H9 (cell line): ENCODE measurements around the gene CCDC187. TPM values are rescaled to one million over a fixed set of nuclear protein-coding genes. Genes with fewer than 3 reads are reported as not detected.

Experiments used
- DNase-seq: peaks from one replicate; pipeline ENCODE4 v3.0.0-alpha.2; 2017
- H2AFZ ChIP-seq: one replicate; pipeline ENCODE4 v1.6.1; 2013; ENCODE audit warnings: mild to moderate bottlenecking, low read length, control low read depth, moderate library complexity
- H2AK5ac ChIP-seq: 2 replicates; pipeline ENCODE4 v1.6.1; 2013; ENCODE audit warnings: low read length, control low read depth, mixed read lengths; ENCODE audit not compliant: insufficient read length
- H2BK120ac ChIP-seq: one replicate; pipeline ENCODE4 v1.6.1; 2013; ENCODE audit warnings: low read depth, mild to moderate bottlenecking, low read length, control low read depth, inconsistent platforms; ENCODE audit not compliant: poor library complexity, severe bottlenecking
- H2BK12ac ChIP-seq: 2 replicates; pipeline ENCODE4 v1.6.1; 2013; ENCODE audit warnings: low read length, control low read depth, mixed read lengths, low read depth; ENCODE audit not compliant: insufficient read length
- H2BK15ac ChIP-seq: 2 replicates; pipeline ENCODE4 v1.6.1; 2013; ENCODE audit warnings: low read depth, low read length, control low read depth
- H2BK20ac ChIP-seq: one replicate; pipeline ENCODE4 v1.6.1; 2013; ENCODE audit warnings: low read depth, mild to moderate bottlenecking, low read length, control low read depth, inconsistent platforms; ENCODE audit not compliant: poor library complexity, severe bottlenecking
- H2BK5ac ChIP-seq: 2 replicates; pipeline ENCODE4 v1.6.1; 2013; ENCODE audit warnings: low read length, control low read depth, mixed read lengths; ENCODE audit not compliant: insufficient read length
- H3K14ac ChIP-seq: 2 replicates; pipeline ENCODE4 v1.6.1; 2013; ENCODE audit warnings: low read length, control low read depth; ENCODE audit not compliant: insufficient read depth
- H3K18ac ChIP-seq: 2 replicates; pipeline ENCODE4 v1.6.1; 2013; ENCODE audit warnings: low read depth, mild to moderate bottlenecking, mixed read lengths, low read length, control low read depth; ENCODE audit not compliant: insufficient read length
- H3K23ac ChIP-seq: 2 replicates; pipeline ENCODE4 v1.6.1; 2013; ENCODE audit warnings: low read length, control low read depth, mixed read lengths, low read depth; ENCODE audit not compliant: insufficient read length
- H3K23me2 ChIP-seq: 2 replicates; pipeline ENCODE4 v1.6.1; 2013; ENCODE audit warnings: low read depth, mild to moderate bottlenecking, mixed read lengths, low read length, control low read depth; ENCODE audit not compliant: insufficient read length, poor library complexity, severe bottlenecking
- H3K27ac ChIP-seq: 2 replicates; pipeline ENCODE4 v1.5.1; 2013; ENCODE audit warnings: low read length, control low read depth, mixed read lengths, low read depth; ENCODE audit not compliant: insufficient read length
- H3K27me3 ChIP-seq: 2 replicates; pipeline ENCODE4 v1.6.1; 2013; ENCODE audit warnings: low read length, control low read depth, inconsistent platforms; ENCODE audit not compliant: insufficient read depth
- H3K4ac ChIP-seq: 2 replicates; pipeline ENCODE4 v1.6.1; 2013; ENCODE audit warnings: low read depth, mild to moderate bottlenecking, control low read depth, inconsistent platforms, low read length, moderate library complexity
- H3K4me1 ChIP-seq: 2 replicates; pipeline ENCODE4 v1.6.1; 2013; ENCODE audit warnings: low read length, control low read depth, inconsistent platforms; ENCODE audit not compliant: insufficient read depth
- H3K4me2 ChIP-seq: 2 replicates; pipeline ENCODE4 v1.6.1; 2013; ENCODE audit warnings: low read length, control low read depth, mixed read lengths; ENCODE audit not compliant: insufficient read length, insufficient read depth
- H3K56ac ChIP-seq: 2 replicates; pipeline ENCODE4 v1.6.1; 2013; ENCODE audit warnings: low read depth, mild to moderate bottlenecking, mixed read lengths, low read length, control low read depth; ENCODE audit not compliant: insufficient read length
- H3K79me1 ChIP-seq: 2 replicates; pipeline ENCODE4 v1.6.1; 2013; ENCODE audit warnings: low read depth, mild to moderate bottlenecking, moderate library complexity, low read length, control low read depth, inconsistent platforms; ENCODE audit not compliant: insufficient read depth, poor library complexity, severe bottlenecking
- H3K79me2 ChIP-seq: 2 replicates; pipeline ENCODE4 v1.6.1; 2013; ENCODE audit warnings: low read length, control low read depth, inconsistent platforms; ENCODE audit not compliant: insufficient read depth
- H3K9ac ChIP-seq: 2 replicates; pipeline ENCODE4 v1.6.1; 2013; ENCODE audit warnings: low read length, control low read depth, mixed read lengths; ENCODE audit not compliant: insufficient read length; ENCODE audit errors: extremely low read depth
- H3K9me3 ChIP-seq: one replicate; pipeline ENCODE4 v1.6.1; 2013; ENCODE audit warnings: low read depth, low read length, inconsistent platforms; ENCODE audit not compliant: control insufficient read depth
- H3T11ph ChIP-seq: one replicate; pipeline ENCODE4 v1.6.1; 2013; ENCODE audit warnings: mild to moderate bottlenecking, low read length, control low read depth, inconsistent platforms
- H4K20me1 ChIP-seq: one replicate; pipeline ENCODE4 v1.6.1; 2013; ENCODE audit not compliant: control insufficient read depth, insufficient read length, insufficient read depth
- H4K5ac ChIP-seq: 2 replicates; pipeline ENCODE4 v1.6.1; 2013; ENCODE audit warnings: low read depth, mild to moderate bottlenecking, mixed read lengths, low read length, control low read depth; ENCODE audit not compliant: insufficient read length
- H4K8ac ChIP-seq: replicated peaks from 2 replicates; pipeline ENCODE4 v1.6.1; 2013; ENCODE audit warnings: low read length, control low read depth, mixed read lengths, low read depth; ENCODE audit not compliant: insufficient read length
- H4K91ac ChIP-seq: 2 replicates; pipeline ENCODE4 v1.6.1; 2013; ENCODE audit warnings: low read depth, mild to moderate bottlenecking, moderate library complexity, mixed read lengths, low read length, control low read depth; ENCODE audit not compliant: insufficient read length
- H3K27ac Mint-ChIP-seq, 3 experiments: 2 replicates in 2 of 3; 3 replicates in 1 of 3; pipeline ENCODE4 v1.8.0; 2020 to 2021; ENCODE audit warnings: mixed read lengths in 3 of 3, mild to moderate bottlenecking in 1 of 3, moderate library complexity in 1 of 3
- H3K27me3 Mint-ChIP-seq: 2 replicates; pipeline ENCODE4 v1.8.0; 2021; ENCODE audit warnings: low read depth, mild to moderate bottlenecking, moderate library complexity, mixed read lengths
- H3K36me3 Mint-ChIP-seq, 3 experiments: 2 replicates in 2 of 3; 3 replicates in 1 of 3; pipeline ENCODE4 v1.8.0; 2020 to 2021; ENCODE audit warnings: low read depth in 3 of 3, mixed read lengths in 3 of 3; ENCODE audit not compliant: insufficient read depth in 1 of 3
- H3K4me1 Mint-ChIP-seq, 2 experiments: 2 replicates each; pipeline ENCODE4 v1.8.0; 2020; ENCODE audit warnings: mixed read lengths in 2 of 2
- H3K4me3 Mint-ChIP-seq, 2 experiments: 2 replicates in 1 of 2; 3 replicates in 1 of 2; pipeline ENCODE4 v1.8.0; 2020 to 2021; ENCODE audit warnings: mild to moderate bottlenecking in 2 of 2, mixed read lengths in 2 of 2, moderate library complexity in 1 of 2
- H3K9me3 Mint-ChIP-seq, 2 experiments: 2 replicates in 1 of 2; 3 replicates in 1 of 2; pipeline ENCODE4 v1.8.0; 2020; ENCODE audit warnings: mild to moderate bottlenecking in 2 of 2, mixed read lengths in 2 of 2, moderate library complexity in 1 of 2
- CTCF ChIP-seq: fragments of 200-600 bp; sonication (generic); conservative IDR thresholded peaks from 3 replicates; pipeline ENCODE4 v1.8.0; 2021; ENCODE audit warnings: antibody characterized with exemption, mild to moderate bottlenecking
- WGBS: extraction: QIAGEN DNeasy Blood & Tissue Kit; methylation state at CpG from one replicate; pipeline ENCODE4 v1.1.7; 2013; ENCODE audit warnings: missing lambda C conversion rate, low lambda C conversion rate, mixed read lengths; ENCODE audit not compliant: insufficient read length; ENCODE audit errors: extremely low coverage; 5-methylcytosine and 5-hydroxymethylcytosine counted together
- total RNA-seq: library from RNA; stranded (reverse); gene quantifications from 2 replicates; pipeline ENCODE4 v1.2.1, GENCODE V29; 2021

Gene CCDC187
- total RNA-seq, 1 experiment from 2014 or later: 0.07 TPM

DNA sequence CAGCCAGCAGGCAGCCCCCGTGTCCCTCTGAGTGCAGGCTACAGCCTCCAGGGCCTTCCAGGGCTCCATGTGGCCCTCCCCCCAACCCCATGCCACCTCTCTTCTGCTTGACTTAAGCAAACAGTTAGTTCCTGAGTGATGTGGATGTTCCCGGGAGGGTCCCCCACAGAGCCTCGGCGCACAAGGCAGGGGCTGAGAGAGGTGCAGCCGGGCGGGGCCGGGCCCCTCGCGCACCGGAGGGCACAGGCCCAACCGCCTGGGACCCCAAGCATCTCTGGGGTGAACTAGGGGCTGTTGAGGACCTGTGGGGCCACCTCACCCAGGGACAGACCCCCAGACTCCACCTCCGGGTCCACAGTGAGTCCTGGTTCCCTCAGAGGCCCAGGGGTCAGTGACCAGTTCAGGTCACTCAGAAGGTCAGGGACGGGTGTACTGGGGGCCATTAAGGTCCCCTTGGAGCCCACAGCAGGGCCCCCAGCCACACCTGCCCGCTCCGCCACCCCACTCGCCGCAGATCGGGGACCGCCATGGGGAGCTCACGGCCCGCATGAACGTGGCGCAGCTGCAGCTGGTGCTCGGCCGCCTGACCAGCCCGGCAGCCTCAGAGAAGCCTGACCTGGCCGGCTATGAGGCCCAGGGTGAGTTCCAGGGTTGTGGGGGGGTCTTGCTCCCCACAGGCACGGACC lies 36.6 kb upstream of the CCDC187 start:
- no peak overlapping the region for H3K56ac ChIP-seq
- Mint-ChIP-seq H3K27me3 (no peaks in the 10 kb centered on the region; the same call in 1 of the 2 replicates), H3K4me1 (peaks cover 6 to 17% of the 10 kb centered on the region in 2 experiments; a peak in 3 of 4 replicates), H3K4me3 (no peak overlapping the region), H3K9me3 (no peaks in the 10 kb centered on the region), H3K27ac (no peak overlapping the region), H3K36me3 (no peaks in the 10 kb centered on the region; a peak in 1 of 7 replicates)
- no peak overlapping the region for H4K8ac ChIP-seq
- no peak for TF ChIP-seq CTCF
- H3K9me3 ChIP-seq: no peaks in the 10 kb centered on the region
- no peak overlapping the region for H3K4me2 ChIP-seq
- no peaks in the 10 kb centered on the region for H3K4me1 ChIP-seq
- no peak overlapping the region for H3K14ac ChIP-seq
- H3K18ac ChIP-seq: no peak overlapping the region
- no peak overlapping the region for H2BK12ac ChIP-seq
- no peak overlapping the region for H2BK15ac ChIP-seq
- H4K5ac ChIP-seq: no peak overlapping the region
- H3K23me2 ChIP-seq: no peaks in the 10 kb centered on the region
- DNase-seq: no peak
- H2BK120ac ChIP-seq: no peak overlapping the region
- no peak overlapping the region for H3K4ac ChIP-seq
- H3K23ac ChIP-seq: no peak overlapping the region
- H3K27ac ChIP-seq: no peak overlapping the region
- no peaks in the 10 kb centered on the region for H3K27me3 ChIP-seq
- no peak overlapping the region for H4K91ac ChIP-seq
- H3K79me1 ChIP-seq: no peaks in the 10 kb centered on the region
- no peak overlapping the region for H2BK5ac ChIP-seq
- no peak overlapping the region for H3T11ph ChIP-seq
- no peak overlapping the region for H3K9ac ChIP-seq
- no peak overlapping the region for H2BK20ac ChIP-seq
- no CpG with 5 or more reads among the region's 28 CpGs for WGBS
- H2AK5ac ChIP-seq: no peak overlapping the region
- no peaks in the 10 kb centered on the region for H4K20me1 ChIP-seq
- H2AFZ ChIP-seq: no peak overlapping the region
- H3K79me2 ChIP-seq: no peaks in the 10 kb centered on the region
